GM06990 (cell line): ENCODE data around the gene ODAD4.

Source experiments
- DNase-seq: peaks from one replicate; pipeline ENCODE4 v3.0.0-alpha.2; 2011; ENCODE audit not compliant: insufficient read length; ENCODE audit errors: extremely low read depth
- H3K27me3 ChIP-seq: replicated peaks from 2 replicates; pipeline ENCODE4 v1.6.0; 2011; ENCODE audit warnings: low read length; ENCODE audit not compliant: control insufficient read depth, insufficient read depth
- H3K36me3 ChIP-seq: 2 replicates; pipeline ENCODE4 v1.5.1; 2011; ENCODE audit warnings: low read length; ENCODE audit not compliant: control insufficient read depth, insufficient read depth
- H3K4me3 ChIP-seq: replicated peaks from 2 replicates; pipeline ENCODE4 v1.5.1; 2011; ENCODE audit warnings: low read depth, mild to moderate bottlenecking, control low read depth, low read length
- CTCF ChIP-seq: IDR thresholded peaks from 2 replicates; pipeline ENCODE4 v1.5.1; 2011; ENCODE audit warnings: low read length, control low read depth, mild to moderate bottlenecking, inconsistent platforms; ENCODE audit not compliant: insufficient read depth, poor library complexity, severe bottlenecking

The ODAD4 gene

GRCh38 chr17:41941168-41941567 lies 10.8 kb downstream of the ODAD4 start:
- Histone ChIP-seq H3K4me3 (no peak overlapping the region), H3K36me3 (no peaks in the 10 kb centered on the region), H3K27me3 (no peaks in the 10 kb centered on the region)
- no peak for DNase-seq
- no peak for TF ChIP-seq CTCF

- no peaks in the 10 kb centered on the region for H3K27me3 ChIP-seq
- no peak for TF ChIP-seq CTCF
- no peak for DNase-seq
- no peaks in the 10 kb centered on the region for H3K36me3 ChIP-seq
- no peak overlapping the region for H3K4me3 ChIP-seq
Observed at GRCh38 chr17:41942626-41943373, 12.4 kb downstream of the ODAD4 start.

GRCh38 chr17:41943492-41943891 lies 13.1 kb downstream of the ODAD4 start:
- Histone ChIP-seq H3K27me3 (no peaks in the 10 kb centered on the region), H3K36me3 (no peaks in the 10 kb centered on the region), H3K4me3 (no peak overlapping the region)
- no peak for TF ChIP-seq CTCF
- no peak for DNase-seq

GRCh38 chr17:41944943-41945342 lies 14.5 kb downstream of the ODAD4 start:
- TF ChIP-seq CTCF = no peak
- Histone ChIP-seq H3K36me3 (no peaks in the 10 kb centered on the region), H3K4me3 (no peak overlapping the region), H3K27me3 (no peaks in the 10 kb centered on the region)
- no peak for DNase-seq

- H3K4me3 ChIP-seq = no peak overlapping the region
- no peak for DNase-seq
- TF ChIP-seq CTCF = no peak
Observed at GRCh38 chr17:41948762-41949460, 18.5 kb downstream of the ODAD4 start.

More at GRCh38 chr17:41948762-41949460, 18.5 kb downstream of the ODAD4 start:
- Histone ChIP-seq H3K36me3 (no peaks in the 10 kb centered on the region), H3K27me3 (no peaks in the 10 kb centered on the region)
